ENCODE results near the gene GRXCR2.
A peak's percentile ranks its signal among the peaks of the same experiment; 100 is the strongest.
"Not testable (repeated sequence)": the region's sequence is repeated elsewhere in the genome, so short reads cannot be mapped to it uniquely, and the experiment has no call there.

Gene GRXCR2, protein sequence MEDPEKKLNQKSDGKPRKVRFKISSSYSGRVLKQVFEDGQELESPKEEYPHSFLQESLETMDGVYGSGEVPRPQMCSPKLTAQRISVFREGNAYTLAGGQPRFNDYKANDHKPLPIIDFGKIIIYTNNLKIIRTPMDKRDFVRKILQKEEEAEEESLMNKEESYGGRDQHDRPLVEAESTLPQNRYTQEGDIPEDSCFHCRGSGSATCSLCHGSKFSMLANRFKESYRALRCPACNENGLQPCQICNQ

GRCh38 chr5:145872914-145873313 is at the start of gene GRXCR2:
TSS of gene GRXCR2 (minus strand) at chr5:145873014. CDS start at chr5:145872968, 46 bp downstream.
- no peak for DNase-seq

- DNase-seq, result no peak
Measured at GRCh38 chr5:145922059-145922458, 49.2 kb upstream of the GRXCR2 start.

DNA sequence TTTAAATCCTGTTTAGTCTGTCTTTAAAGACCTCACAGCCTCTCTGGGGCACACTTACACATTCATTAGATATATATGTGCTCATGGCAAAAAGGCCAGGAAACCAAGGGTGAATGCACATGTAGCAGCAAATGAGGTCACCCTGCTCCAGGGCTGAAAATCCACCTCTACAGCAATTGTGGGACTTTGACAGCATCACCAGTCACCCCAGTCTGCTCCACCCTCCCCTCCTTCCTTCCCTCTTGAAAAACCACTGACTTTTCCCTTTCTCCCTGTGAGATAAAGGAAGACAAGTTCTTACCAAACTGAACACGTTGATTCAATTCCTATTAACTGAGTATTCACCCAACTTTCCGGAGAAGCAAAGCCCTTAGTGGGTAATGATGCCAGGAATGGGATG is 48.4 kb upstream of the GRXCR2 start:
- no peak for DNase-seq

GRCh38 chr5:145920542-145921210 is 47.9 kb upstream of the GRXCR2 start:
- no peak for DNase-seq

- no peak for DNase-seq
Measured at GRCh38 chr5:145919413-145919812, 46.6 kb upstream of the GRXCR2 start.

GRCh38 chr5:145918397-145918796 is 45.6 kb upstream of the GRXCR2 start:
- DNase-seq, result no peak

DNA sequence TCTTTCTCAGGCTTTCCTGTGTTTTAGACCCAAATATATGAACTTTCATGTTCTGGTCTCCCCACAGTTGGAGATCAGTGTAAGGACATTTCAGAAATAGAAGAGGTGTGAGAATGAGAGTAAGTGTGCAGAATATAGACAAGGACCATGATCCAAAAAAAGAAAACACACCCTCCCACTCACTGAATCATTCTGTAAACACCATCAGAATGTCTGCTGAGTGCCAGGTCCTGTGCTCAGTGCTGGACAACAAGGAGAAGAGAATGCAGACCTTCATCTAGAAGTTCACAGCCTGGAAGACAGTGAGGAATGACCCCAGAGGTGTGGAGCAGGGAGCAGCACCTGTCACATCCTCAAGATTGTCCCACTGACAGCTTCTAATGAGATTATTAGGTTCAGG is 44.5 kb upstream of the GRXCR2 start:
- no peak for DNase-seq

- DNase-seq, result no peak
Measured at GRCh38 chr5:145915970-145916638, 43.3 kb upstream of the GRXCR2 start.

DNA sequence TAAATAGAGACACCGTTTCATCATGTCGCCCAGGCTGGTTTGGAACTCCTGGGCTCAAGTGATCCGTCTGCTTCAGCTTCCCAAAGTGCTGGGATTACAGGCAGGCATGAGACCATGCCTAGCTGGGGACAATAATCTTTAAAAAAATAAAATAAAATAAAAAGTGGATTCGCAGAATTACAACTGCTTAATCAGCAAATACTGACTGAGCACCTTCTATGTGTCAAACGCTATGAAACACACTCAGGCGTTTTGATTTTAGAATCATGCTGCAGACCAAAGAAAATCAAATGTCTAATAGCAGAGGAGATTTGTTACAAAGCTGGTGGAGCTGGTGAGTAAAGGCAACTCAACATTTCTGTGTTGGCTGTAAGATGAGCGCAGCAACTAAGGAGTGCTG is 40.9 kb upstream of the GRXCR2 start:
- DNase-seq, result no peak

DNA sequence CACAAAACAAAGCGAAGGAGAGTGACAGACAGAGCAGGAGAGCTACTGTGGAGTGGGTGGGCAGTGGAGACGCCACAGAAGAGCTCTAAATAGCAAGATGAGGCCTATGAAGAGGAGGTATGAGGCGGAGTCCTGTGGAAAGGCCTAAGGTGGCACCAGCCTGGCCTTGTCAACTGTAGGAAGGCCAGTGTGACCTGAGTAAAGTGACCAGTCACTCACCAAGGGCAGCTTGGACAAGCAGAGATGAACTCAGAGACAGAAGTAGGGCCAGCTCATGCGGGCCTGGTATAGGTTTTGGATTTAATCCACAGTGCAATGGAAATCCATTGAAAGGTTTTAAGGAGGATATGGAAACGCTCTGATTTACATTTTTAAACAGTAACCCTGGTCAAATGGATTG is 39.8 kb upstream of the GRXCR2 start:
- DNase-seq, result no peak

DNA sequence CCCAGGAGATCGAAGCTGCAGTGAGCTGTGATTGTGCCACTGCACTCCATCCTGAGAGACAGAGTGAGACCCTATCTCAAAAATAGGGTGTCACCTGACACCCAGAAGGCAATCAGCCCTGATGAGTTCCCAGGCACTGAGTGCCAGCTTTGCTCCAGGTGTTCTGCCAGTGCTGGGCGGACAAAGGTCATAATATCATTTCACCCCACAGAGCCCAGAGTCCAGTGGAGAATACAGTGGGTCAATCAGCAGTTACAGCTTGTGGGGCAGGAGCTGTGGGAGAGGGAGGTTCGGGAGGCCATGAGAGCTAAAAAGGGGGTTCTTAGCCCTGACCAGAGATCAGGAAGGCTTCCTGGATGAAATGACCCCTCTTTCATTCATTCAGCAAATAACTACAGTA is 39.2 kb upstream of the GRXCR2 start:
- DNase-seq, result no peak

DNA sequence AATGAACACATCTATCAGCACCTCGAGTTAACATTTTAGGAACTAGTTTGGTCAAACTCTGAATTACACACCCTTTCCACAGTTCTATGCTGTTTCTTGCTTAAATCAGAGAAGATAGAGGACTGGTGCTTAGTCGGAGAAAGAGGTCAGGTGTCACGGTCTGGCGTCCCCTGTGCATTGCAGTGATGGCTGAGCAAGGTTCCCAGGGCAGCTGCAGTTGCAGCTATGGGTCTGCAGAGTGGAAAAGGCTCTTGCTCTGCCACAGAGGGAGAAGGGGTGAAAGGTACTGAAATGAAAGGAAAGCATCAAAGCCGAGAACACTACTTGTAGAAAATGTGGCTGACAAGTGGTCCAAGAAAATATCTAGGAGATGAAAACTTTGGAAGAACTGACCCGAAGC is 38.4 kb upstream of the GRXCR2 start:
- no peak for DNase-seq

DNA sequence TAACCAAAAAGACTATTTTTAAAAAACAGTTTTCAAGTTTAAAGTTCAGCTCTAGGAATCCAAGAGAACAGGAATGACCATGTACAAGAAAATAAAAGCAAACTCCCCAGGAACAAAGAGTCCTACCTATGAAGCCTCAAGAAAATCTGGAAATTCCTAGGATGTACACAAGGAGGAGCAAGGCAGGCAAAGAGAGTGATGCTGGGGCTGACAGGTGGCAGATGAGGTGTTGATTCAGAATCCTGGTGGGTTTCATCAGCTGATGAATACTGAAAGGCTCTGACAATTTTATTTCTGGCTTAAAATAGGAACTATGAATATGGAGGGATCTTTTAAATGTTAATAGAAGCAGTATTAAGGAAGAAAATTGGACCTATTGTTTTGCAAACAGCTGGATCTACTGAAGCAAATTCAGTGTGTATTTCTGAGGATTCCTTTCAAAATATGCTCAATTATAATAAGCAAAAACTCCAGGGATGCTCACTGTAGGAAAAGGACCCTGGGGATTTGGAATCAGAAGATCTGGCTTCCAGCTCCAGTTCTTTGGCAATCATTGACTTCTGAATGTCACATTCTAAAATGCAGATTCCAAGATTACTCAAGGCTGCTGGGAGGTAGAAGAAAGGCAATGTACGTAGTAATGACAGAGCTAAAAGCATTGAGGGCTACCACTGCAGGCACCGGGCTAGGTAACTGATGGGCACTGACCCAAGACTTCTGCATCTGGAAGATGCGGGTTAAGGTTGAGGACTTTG is 35.6 kb upstream of the GRXCR2 start:
- DNase-seq, result no peak

DNA sequence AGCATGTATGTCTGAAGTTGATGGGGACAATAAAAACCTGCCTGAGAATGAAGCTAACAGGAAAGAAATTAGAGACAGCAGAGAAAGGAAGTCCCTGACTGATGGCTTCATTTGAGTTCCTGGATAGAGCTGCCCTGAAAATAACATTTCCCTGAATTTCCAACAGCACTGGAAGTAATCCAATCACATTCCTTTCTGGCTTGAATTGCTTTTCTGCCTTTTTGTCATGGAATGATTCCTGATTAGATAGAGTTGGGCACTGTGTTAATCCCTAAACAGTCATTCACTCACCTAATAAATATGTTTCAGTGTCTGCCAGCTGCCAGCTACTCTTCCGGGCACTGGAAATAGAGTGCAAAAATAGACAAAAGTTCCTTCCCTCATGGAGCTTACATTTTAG is 33.6 kb upstream of the GRXCR2 start:
- DNase-seq, result no peak

DNA sequence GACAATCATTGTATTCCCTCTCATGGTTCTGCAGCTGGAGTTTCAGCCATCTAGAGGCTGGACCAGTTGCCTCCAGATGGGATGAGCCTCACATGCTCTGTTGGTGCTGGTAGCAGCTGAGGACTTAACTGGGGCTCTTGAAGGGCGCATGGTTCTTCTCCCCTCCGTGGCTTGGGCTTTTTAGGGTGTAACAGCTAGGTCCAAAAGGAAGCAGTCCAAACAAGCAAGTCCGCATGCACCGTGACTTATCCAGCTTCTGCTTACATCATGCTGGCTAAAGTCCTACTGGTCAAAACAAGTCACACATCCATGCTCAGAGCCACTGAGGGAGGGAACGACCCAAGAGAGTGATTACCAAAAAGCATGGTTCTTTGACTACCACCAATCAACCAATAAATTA is 31.9 kb upstream of the GRXCR2 start:
- DNase-seq, result no peak

DNA sequence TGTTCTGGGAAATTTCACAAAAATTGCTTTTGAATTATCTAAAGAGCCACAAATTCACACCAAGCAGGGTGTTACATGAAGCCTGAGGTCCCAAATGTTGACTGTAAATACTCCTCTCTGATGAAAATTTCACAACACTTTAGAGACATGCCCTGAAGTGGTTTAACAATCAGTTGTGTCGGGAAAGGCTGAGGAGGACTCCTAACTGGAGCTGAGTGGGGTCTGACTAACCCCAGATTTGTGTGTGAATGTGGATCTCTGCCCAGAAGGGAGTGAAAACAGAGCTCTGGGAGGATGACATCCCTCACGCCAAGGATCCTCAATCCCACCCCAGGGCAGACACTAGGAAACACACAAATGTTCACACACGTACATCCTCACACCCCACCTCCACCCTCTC is 31.1 kb upstream of the GRXCR2 start:
- DNase-seq, result no peak

DNA sequence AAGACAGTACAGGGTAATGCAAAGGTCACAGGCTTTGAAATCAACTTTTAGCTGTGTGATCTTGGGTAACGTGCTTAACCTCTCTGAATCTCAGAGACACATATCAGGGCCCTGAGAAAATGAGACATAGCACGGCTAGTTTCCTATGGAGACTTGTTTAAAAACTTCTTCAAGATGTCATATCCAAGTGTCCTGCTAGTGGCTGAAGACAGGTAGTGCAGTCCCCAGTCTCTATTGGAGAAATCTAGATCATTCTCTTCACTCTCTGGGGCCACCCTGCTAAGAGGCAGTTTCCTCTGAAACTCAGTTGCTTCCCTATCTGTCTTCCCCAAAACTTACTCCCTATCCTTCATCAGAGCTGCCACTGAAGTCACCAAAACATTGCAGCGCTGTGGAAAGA is 30.3 kb upstream of the GRXCR2 start:
- DNase-seq, result no peak

- no peak for DNase-seq
Measured at GRCh38 chr5:145902421-145902820, 29.6 kb upstream of the GRXCR2 start.

GRCh38 chr5:145898171-145898570 is 25.4 kb upstream of the GRXCR2 start:
- DNase-seq, result no peak

- DNase-seq, result not testable (repeated sequence)
Measured at GRCh38 chr5:145891378-145891777, 18.6 kb upstream of the GRXCR2 start.

GRCh38 chr5:145889611-145890010 is 16.8 kb upstream of the GRXCR2 start:
- no peak for DNase-seq

DNA sequence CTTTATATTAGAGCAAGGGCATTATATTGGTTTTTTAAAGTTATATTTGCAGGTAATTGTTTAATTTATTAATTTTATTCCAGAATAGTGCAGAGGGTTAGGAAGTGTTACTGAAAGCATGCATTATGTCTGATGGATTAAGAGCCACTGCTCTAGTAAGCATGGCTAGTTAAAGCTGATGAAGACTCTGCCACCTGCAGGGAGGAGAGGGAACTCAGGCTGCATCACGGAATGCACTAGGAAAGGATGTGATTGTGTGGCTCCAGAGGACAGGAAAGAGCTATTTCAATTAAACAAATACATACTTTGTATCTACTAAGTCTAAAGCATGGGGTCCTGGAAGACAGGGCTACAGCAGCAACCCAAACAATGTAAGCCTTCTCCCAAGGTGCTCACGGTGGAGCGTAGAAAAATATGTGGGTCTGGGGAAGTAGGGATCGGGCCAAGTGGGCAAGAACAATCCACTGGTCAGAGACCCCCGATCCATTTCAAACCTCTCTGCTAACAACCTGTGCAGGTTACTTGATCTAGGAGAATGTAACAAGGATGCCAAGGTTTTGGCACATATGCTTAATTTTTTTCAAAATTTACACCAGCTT is 15.3 kb upstream of the GRXCR2 start:
- peak; percentile 32 to 40 for DNase-seq

DNA sequence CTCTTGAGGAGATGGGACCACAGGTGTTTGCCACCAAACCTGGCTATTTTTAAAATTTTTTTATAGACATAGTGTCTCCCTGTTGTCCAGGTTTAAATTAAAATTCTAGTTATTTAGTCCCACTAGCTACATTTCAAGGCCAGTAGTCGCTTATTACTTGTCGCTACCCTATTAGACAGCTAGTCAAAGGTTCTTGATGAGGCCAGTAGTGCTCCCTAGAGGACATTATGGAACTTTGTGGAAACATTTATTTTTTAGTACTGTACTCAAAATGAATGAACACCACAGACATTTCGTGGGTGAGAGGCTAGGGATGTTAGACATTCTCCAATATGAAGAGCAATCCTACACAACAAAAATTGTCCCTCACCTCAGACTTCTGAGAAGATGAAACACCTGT is 14.4 kb upstream of the GRXCR2 start:
- DNase-seq, result no peak
